Measurements from ENCODE around the gene MYO1E.

DNA sequence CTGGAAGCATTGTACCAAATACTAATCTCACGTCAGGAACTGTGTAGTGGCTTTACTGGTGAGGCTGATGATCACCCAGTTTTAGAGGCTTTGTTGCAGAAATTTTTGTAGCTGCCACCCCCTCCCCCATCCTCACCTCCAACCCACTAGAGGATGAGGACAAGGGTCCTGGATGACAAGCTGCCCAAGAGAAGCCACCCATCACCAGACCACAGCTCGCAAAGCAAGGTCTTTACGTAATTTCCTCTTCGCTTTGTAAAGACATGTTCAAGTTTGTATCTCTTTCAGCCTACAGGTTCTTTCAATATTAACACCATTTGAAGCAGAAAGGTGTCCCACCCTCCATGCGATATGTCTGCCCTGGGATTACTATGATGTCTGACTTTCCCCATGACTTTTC lies 91.8 kb downstream of the MYO1E start:
- TF ChIP-seq, protein P1, sequence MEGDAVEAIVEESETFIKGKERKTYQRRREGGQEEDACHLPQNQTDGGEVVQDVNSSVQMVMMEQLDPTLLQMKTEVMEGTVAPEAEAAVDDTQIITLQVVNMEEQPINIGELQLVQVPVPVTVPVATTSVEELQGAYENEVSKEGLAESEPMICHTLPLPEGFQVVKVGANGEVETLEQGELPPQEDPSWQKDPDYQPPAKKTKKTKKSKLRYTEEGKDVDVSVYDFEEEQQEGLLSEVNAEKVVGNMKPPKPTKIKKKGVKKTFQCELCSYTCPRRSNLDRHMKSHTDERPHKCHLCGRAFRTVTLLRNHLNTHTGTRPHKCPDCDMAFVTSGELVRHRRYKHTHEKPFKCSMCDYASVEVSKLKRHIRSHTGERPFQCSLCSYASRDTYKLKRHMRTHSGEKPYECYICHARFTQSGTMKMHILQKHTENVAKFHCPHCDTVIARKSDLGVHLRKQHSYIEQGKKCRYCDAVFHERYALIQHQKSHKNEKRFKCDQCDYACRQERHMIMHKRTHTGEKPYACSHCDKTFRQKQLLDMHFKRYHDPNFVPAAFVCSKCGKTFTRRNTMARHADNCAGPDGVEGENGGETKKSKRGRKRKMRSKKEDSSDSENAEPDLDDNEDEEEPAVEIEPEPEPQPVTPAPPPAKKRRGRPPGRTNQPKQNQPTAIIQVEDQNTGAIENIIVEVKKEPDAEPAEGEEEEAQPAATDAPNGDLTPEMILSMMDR (conservative IDR thresholded peaks at IDR 0.05 in 1 of 2, IDR thresholded peaks at IDR 0.05 in 1 of 2; ENCODE audit: extremely low read depth in 1 of 2, insufficient read depth in 1 of 2, low read depth in 1 of 2, low read length in 2 of 2), result no peak
- TF ChIP-seq EZH2 (IDR thresholded peaks at IDR 0.05; ENCODE audit: borderline replicate concordance, low read length), result no peak

Data from mammary epithelial cell (primary cell).